HG02763 (cell line): Measurements from ENCODE around the gene NXPE3.
A peak's percentile ranks its signal among the peaks of the same experiment; 100 is the strongest.
"Not testable (repeated sequence)": the region's sequence is repeated elsewhere in the genome, so short reads cannot be mapped to it uniquely, and the experiment has no call there.

Experiments used
- ATAC-seq: cut with Tn5 transposase; IDR thresholded peaks from one replicate; pipeline ENCODE4 v1.9.1; 2021; ENCODE audit warnings: mild to moderate bottlenecking, moderate library complexity; ENCODE audit not compliant: unreplicated experiment

Gene NXPE3

DNA sequence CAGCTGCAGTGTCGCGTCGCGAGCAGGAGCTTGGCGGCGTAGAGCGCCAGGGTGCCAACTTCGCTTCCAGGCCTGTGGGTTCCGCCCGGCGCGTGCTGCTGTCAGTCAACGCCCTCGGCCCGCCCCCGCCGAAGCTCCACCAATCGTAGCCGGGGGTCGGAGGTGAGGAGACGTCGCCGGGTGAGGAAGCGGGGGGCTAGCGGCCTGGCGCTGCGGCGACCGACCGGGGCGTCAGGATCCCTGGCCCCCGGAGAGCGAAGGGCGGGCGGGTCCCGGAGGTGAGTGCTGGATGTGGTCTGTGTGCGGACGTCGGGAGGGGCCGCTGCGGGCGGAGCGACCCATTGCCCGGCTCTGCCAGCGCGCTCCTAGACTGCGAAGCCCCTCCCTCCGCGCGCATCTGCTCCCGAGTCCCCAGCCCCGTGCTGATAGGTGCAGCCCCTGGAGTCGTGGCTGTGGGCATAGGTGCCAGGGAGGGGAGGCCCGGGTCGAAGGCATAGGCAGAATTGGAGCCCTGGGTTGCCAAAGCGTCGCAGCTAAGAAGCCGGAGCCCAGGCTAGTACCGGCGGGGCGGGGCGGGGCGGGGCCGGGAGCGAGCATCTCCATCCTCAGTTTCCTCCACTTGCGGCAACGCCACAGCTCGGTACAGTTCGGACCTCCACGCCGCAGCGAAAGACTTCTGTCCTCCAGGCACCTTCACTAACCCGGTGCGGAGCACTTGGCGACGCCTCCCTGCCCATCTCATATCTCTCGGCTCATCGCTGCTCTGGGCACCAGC is at the start of gene NXPE3:
NXPE3 (plus strand) TSS at position 165 of the 775 bp plus-strand sequence. CDS start 6,386 bp downstream, outside the sequence.
- ATAC-seq: peak; percentile 92

DNA sequence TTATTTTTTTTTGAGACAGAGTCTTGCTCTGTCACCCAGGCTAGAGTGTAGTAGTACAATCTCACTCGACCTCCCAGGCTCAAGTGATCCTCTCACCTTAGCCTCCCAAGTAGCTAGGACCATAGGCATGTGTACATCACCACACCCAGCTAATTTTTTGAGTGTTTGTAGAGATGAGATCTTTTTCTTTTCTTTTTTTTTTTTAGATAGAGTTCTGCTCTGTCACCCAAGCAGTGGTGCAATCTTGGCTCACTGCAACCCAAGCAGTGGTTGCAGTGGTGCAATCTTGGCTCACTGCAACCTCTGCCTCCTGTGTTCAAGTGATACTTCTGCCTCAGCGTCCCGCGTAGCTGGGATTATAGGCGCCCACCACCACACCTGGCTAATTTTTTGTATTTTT is 49.4 kb upstream of the NXPE3 start:
- ATAC-seq: no peak

DNA sequence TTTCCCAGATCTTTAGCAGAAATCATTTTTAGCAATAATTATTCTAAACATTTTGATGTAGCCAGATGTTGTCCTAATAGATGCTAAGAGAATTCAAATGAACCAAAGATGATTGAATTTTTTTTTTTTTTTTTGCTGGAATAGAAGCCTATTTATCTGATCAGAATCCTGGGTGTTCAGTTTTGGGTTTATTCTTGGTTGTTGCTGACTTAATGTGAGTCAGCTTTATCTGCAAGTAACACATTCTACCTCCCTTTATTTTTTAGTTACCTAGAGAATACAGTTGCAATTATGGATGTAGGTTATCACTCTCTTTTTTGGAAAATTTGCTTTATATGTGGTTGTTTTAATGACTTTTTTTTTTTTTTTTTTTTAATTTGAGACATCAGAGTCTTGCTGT is 48.2 kb upstream of the NXPE3 start:
- ATAC-seq: no peak

DNA sequence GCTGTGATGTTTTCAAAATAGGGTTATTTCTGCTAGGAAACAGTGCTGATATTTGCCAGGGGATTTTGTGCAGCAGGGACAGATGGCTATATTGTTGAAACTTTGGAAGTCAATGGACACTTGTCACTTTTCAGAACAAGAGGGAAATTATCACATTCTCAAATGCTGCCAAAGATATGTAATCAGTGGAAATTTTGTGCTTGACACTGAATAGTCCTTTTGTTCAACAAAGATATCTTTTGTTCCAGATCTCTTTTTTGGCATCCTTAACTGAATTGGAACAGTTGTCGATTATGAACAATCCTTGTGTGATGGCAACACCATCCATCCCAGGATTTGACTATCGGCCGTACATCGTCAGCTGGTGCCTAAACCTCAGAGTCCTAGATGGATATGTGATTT is 46.8 kb upstream of the NXPE3 start:
- ATAC-seq: no peak

DNA sequence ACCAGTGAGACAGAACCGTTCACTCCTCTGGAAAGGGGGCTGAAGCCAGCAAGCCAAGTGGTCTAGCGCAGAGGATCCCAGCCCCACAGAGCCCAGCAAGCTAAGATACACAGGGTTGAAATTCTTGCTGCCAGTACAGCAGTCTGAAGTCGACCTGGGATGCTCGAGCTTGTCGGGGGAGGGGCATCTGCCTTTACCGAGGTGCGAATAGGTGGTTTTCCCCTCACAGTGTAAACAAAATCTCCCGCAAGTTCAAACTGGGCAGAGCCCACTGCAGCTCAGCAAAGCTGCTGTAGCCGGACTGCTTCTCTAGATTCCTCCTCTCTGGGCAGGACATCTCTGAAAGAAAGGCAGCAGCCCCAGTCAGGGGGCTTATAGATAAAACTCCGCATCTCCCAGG is 43.2 kb upstream of the NXPE3 start:
- no peak for ATAC-seq

DNA sequence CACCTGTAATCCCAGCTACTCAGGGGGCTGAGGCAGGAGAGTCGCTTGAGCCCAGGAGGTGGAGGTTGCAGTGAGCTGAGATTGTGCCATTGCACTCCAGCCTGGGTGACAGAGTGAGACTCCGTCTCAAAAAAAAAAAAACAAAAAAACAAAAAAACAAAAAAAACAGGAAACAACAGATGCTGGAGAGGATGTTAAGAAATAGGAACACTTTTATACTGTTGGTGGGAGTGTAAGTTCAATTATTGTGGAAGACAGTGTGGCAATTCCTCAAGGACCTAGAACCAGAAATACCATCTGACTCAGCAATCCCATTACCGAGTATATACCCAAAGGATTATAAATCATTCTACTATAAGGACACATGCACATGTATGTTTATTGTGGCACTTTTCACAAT is 37.1 kb upstream of the NXPE3 start:
- ATAC-seq: not testable (repeated sequence)

DNA sequence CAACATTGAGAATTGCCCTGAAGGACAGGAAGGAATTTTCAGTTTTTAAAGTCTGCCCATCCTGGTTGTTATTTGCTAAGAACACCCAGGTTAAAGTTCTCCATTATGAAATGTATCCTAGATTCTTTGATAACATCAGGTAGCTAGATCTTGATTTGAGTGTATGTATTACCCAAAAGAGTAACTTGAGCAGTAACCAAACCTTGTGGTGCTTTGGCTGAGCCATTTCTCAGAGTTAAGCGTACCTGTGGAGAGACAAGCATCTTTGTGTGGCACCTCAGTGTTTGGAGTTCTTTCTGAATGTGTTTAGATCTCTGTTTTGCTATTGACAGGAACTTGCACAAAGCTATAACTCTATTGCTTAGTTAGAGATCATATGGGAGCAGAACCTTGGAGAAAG is 34.2 kb upstream of the NXPE3 start:
- no peak for ATAC-seq

DNA sequence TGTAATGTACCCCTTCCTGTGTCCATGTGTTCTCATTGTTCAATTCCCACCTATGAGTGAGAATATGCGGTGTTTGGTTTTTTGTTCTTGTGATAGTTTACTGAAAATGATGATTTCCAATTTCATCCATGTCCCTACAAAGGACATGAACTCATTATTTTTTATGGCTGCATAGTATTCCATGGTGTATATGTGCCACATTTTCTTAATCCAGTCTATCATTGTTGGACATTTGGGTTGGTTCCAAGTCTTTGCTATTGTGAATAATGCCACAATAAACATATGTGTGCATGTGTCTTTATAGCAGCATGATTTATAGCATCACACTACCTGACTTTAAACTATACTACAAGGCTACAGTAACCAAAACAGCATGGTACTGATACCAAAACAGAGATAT is 33.1 kb upstream of the NXPE3 start:
- ATAC-seq: not testable (repeated sequence)

DNA sequence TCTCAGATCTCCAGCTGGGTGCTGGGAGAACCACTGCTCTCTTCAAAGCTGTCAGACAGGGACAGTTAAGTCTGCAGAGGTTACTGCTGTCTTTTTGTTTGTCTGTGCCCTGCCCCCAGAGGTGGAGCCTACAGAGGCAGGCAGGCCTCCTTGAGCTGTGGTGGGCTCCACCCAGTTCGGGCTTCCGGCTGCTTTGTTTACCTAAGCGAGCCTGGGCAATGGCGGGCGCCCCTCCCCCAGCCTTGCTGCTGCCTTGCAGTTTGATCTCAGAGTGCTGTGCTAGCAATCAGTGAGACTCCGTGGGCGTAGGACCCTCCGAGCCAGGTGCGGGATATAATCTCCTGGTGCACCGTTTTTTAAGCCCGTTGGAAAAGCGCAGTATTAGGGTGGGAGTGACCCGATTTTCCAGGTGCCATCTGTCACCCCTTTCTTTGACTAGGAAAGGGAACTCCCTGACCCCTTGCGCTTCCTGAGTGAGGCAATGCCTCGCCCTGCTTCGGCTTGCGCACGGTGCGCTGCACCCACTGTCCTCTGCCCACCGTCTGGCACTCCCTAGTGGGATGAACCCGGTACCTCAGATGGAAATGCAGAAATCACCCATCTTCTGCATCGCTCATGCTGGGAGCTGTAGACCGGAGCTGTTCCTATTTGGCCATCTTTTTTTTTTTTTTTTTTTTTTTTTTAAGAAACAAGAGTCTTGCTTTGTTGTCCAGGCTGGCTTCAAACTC is 25.5 kb upstream of the NXPE3 start:
- ATAC-seq: not testable (repeated sequence)

DNA sequence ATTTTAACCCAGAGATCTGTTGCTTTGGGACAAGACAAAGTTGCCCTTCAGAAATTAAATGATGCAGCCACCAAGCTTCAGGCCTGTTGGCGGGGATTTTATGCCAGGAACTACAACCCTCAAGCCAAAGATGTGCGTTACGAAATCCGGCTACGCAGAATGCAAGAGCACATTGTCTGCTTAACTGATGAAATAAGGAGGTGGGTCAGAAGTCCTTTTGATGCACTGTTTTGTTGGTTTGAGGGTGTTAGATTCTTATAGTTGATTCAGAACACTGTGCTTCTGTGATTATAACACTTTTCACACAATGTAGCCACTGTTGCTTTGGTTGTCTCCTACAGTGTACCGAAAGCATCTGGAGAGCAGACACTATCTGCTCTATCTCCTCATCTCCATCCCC is 20.8 kb upstream of the NXPE3 start:
- ATAC-seq: no peak

DNA sequence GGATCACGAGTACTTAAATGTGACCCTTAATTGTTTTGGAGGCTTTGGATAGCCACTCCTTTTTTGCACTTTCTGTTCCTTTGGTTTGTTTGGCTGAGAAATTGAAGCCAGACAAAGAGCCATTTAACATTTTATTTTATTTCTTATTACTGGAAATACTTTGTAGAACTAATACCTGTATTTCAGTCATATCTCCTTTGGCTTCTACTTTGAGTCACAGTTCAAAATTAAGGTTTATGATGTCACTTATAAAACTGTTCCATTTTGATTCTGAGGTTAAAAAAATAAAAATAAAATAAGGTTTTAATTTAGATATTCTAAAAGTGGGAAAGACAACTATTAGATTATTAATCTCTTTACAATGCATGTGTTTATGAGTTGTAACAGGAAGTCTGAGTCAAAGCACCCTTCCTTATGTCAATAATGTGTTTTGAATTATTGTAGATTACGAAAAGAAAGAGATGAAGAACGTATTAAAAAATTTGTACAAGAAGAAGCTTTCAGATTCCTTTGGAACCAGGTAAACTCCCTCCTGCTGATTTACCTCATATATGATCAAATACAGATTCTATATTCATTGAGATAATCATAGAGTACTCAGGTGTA is 16.9 kb upstream of the NXPE3 start:
- no peak for ATAC-seq

DNA sequence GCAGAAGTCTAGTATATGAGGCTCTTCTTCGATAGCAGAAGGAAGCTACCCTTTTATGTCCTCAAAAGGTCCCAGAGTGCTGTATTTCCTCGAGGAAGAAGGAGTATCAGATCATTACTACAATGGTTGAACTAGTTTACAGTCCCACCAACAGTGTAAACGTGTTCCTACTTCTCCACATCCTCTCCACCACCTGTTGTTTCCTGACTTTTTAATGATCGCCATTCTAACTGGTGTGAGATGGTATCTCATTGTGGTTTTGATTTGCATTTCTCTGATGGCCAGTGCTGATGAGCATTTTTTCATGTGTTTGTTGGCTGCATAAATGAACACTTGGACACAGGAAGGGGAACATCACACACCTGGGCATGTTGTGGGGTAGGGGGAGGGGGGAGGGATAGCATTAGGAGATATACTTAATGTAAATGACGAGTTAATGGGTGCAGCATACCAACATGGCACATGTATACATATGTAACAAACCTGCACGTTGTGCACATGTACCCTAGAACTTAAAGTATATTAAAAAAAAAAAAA is 1.2 kb upstream of the NXPE3 start:
- not testable (repeated sequence) for ATAC-seq

DNA sequence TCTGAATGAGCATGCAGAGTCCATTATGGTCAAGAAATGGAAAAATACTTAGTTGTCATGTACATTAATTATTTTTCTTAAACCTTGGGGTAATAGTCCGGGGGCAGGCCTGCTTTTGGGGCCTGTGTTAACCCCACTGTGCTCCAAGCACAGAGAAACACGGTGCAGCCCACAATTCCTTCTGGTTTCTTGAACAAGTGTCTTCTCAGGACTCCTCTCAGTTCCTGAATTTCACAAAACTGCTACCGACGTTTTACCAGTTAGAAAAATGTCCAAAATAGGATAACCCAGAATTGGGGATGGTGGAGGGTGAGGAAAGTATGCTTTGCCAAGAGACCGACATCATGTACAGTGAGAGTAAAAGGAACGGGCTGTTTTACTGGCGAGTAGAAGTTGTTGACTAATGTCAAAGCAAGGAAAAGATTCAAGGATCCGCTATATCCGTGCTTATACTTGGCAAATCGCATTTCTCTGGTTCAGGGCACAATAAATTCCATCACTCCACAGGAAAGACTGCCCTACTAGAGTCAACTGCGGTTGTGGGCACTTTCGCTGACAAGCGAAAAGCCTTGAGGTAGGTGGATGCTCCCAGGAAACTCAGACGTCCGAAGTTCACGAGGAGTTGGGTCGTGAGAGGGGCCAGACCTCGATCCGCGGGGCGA is 495 bp upstream of the NXPE3 start:
- ATAC-seq: no peak

DNA sequence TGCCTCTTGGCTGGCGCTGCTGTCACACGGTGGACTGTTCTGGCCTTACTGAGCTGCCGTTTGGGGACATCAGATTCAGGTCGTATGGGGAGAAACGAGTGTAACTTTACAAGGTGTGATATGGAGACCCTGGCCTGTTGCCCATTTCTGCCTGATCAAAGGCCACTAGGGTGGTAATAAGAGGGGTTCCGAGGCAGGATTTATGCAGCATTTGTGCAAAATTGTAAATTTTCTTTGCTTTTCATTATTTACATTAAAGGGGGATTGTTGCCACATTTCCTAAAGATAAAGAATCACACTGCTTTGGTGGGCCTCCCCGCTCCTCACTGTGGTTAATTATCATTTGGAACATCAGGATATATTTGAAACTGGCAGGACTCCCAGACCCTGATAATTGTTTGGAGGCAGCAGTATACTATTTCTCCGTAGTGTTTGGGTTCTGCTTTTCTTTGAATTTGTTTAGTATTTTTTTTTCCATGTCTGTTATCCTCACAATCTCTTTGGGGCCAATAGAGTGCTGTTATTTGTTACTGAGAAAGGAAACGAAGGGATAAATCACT is 891 bp downstream of the NXPE3 start:
- ATAC-seq: no peak

DNA sequence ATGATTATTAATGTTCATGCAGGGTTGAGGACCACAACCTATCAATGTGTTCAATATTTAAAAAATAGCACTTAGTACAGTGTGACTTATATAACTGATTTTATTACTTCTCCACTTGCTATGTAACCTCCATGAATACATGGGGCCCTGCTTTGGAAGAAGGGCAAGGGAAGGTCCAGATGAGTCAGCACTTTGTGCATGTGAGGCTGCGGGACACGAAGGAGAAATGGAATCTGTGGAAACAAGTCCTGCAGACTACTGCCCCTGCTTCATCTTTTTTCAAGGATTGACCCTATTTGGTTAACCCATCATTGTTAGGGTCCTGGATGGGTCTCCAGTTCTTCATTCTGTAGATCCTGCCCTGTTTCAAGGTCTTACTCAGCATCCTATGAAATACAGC is 1.6 kb downstream of the NXPE3 start:
- ATAC-seq: no peak

DNA sequence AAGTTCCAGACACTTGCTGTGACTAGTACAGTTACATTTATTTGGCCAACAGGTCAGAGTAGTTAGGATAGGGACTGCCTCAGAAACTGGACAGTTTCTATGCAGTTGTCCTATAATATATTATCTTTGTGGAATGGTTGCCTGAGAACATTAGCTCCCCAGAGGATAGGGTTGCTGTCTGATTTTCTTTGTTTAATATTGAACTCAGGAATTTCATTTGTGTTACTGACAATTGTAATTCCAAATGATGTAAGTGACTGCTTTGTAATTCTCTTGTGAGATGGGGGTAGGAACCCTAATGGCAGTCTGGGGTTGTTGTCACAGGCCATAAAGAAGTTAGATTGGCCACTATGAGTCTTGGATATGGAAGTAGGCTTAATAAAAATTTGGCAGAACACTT is 2.2 kb downstream of the NXPE3 start:
- no peak for ATAC-seq

DNA sequence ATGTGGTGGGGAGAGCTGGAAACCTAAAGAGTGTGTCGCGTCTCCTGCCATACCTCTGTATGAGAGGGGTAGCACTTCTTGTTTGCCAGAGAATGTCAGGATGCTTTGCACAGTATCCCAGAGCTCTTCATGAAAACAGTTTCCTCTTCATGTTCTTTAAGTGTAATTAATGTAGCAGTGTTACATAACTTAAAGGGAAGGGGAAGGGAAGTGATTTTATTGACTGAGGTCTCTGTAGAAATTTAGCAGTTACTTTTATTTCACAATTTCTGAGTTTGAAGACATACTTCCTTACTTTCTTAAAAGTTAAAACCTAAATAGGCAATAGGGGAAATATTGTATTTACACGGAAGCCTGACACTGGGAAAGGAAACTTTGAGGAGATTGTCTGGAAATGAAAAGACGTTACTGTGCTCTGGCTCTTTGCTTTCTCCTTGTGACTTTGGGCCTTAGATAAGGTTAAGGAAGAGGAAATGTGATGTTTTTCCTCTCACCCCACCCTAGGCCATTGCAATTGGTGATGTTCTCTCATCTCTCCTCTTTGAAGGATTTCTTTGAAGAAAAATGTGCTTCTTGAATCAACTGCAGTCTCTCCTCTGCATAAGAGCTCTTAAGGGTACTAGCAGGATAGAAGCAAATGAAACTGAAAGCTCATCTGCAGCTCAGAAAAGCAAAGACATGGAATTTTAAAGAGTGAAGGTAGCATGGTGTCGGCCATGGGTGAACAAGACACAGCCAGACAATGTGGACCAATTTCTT is 6.0 kb downstream of the NXPE3 start:
- no peak for ATAC-seq

DNA sequence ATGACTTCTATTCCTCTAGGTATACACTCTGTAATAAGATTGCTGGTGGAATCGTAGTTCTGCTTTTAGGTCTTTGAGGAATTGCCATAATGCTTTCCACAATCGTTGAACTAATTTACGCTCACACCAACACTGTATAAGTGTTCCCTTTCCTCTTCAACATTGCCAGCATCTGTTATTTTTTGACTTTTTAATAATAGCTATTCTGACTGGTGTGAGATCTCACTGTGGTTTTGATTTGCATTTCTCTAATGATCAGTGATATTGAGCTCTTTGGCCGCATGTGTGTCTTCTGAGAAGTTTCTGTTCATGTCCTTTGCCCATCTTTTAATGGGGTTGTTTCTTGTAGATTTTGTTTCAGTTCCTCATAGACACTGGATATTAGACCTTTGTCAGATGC is 12.8 kb downstream of the NXPE3 start:
- ATAC-seq: peak; percentile 99

DNA sequence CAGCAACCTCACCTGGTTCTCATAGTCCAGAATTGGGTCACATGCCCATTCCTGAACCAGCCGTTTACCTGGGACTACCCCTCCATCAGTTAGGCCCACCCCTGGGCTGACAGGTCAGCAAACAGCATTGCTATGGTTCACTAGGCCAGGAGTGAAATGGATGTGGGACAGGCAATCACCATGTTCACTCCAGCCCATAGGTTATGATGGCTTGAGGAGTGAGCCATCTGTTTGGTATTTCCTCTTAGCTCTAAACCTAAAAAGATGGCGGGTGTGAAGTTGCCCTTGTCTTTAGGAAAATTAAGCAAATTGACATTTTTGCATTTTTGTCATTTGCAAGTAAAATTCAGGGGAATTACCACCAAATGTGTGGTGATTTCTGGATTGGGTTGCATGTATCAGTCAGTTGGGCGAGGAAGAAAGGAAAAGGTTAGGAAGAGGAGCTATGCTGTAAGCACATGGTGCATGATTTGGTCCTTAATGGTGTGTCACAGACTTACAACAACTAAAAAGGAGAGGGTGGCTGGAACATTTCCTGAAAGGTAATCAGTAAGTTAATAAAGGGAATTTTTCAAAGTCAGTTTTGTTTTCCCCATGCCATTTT is 17.2 kb downstream of the NXPE3 start:
- no peak for ATAC-seq

DNA sequence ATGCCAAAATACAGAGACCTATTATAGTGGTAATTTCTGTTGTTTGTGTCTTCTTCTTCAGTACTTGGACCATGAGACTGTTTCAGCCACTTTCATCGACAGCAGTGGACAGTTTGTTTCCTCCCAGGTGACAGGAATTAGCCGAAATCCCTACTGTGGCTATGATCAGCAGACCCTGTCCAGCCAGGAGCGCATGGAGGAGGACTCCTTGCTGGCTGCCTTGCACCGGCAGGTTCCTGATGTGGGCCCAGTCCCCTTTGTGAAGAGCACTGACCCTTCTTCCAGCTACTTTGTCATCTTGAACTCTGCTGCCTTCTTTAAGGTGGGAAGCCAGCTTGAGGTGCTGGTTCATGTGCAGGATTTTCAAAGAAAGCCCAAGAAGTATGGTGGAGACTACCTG is 22.2 kb downstream of the NXPE3 start:
- no peak for ATAC-seq
